Trophoblast cell (in vitro differentiated cells and primary cell): ENCODE data around the gene NACC1.
"Not testable (repeated sequence)": the region's sequence is repeated elsewhere in the genome, so short reads cannot be mapped to it uniquely, and the experiment has no call there.

Experiments
- DNase-seq, 2 donors: peaks; one replicate each; pipeline ENCODE4 v3.0.0-alpha.2; 2016
- H2AFZ ChIP-seq: 2 replicates; pipeline ENCODE4 v1.6.1; 2013; ENCODE audit warnings: low read length, moderate library complexity, mild to moderate bottlenecking; ENCODE audit not compliant: insufficient read depth, poor library complexity
- H2AK5ac ChIP-seq: 2 replicates; pipeline ENCODE4 v1.6.1; 2013; ENCODE audit warnings: mild to moderate bottlenecking, low read length
- H2BK120ac ChIP-seq: 2 replicates; pipeline ENCODE4 v1.6.1; 2013; ENCODE audit warnings: low read length, mild to moderate bottlenecking, moderate library complexity; ENCODE audit not compliant: insufficient read depth, poor library complexity
- H2BK12ac ChIP-seq: 2 replicates; pipeline ENCODE4 v1.6.1; 2013; ENCODE audit warnings: mild to moderate bottlenecking, low read length, moderate library complexity
- H2BK5ac ChIP-seq: 2 replicates; pipeline ENCODE4 v1.6.1; 2013; ENCODE audit warnings: low read length, low read depth, moderate library complexity, mild to moderate bottlenecking; ENCODE audit not compliant: poor library complexity
- H3K14ac ChIP-seq: 2 replicates; pipeline ENCODE4 v1.6.1; 2013; ENCODE audit warnings: mild to moderate bottlenecking, low read length
- H3K18ac ChIP-seq: 2 replicates; pipeline ENCODE4 v1.6.1; 2013; ENCODE audit warnings: mild to moderate bottlenecking, low read length
- H3K23ac ChIP-seq: 2 replicates; pipeline ENCODE4 v1.6.1; 2013; ENCODE audit warnings: low read length
- H3K27ac ChIP-seq: 2 replicates; pipeline ENCODE4 v1.5.1; 2013; ENCODE audit warnings: low read depth, mild to moderate bottlenecking, inconsistent platforms, low read length, moderate library complexity
- H3K27me3 ChIP-seq: 2 replicates; pipeline ENCODE4 v1.6.1; 2013; ENCODE audit warnings: inconsistent platforms, mild to moderate bottlenecking, low read length, moderate library complexity; ENCODE audit not compliant: insufficient read depth
- H3K36me3 ChIP-seq, 2 experiments: 1 replicate in 1 of 2; 2 replicates in 1 of 2; pipeline ENCODE4 v1.6.1; 2013; ENCODE audit warnings: low read length in 2 of 2, mild to moderate bottlenecking in 2 of 2, moderate library complexity in 1 of 2; ENCODE audit not compliant: insufficient read depth in 2 of 2, control insufficient read depth in 1 of 2
- H3K4ac ChIP-seq: 2 replicates; pipeline ENCODE4 v1.6.1; 2013; ENCODE audit warnings: low read depth, mild to moderate bottlenecking, low read length, moderate library complexity
- H3K4me1 ChIP-seq, 2 experiments: 1 replicate in 1 of 2; 2 replicates in 1 of 2; pipeline ENCODE4 v1.6.1; 2013; ENCODE audit warnings: low read length in 2 of 2, mild to moderate bottlenecking in 2 of 2, moderate library complexity in 1 of 2; ENCODE audit not compliant: insufficient read depth in 2 of 2, control insufficient read depth in 1 of 2
- H3K4me2 ChIP-seq: 2 replicates; pipeline ENCODE4 v1.6.1; 2013; ENCODE audit warnings: inconsistent platforms, mild to moderate bottlenecking, low read length, moderate library complexity
- H3K4me3 ChIP-seq: 2 replicates; pipeline ENCODE4 v1.5.1; 2013; ENCODE audit warnings: mild to moderate bottlenecking, low read depth, low read length, inconsistent platforms
- H3K79me1 ChIP-seq: one replicate; pipeline ENCODE4 v1.6.1; 2013; ENCODE audit warnings: low read length
- H3K79me2 ChIP-seq: 2 replicates; pipeline ENCODE4 v1.6.1; 2013; ENCODE audit warnings: low read length, mild to moderate bottlenecking; ENCODE audit not compliant: control insufficient read depth, insufficient read depth, poor library complexity
- H3K9ac ChIP-seq: 2 replicates; pipeline ENCODE4 v1.6.1; 2013; ENCODE audit warnings: mild to moderate bottlenecking, low read length
- H3K9me3 ChIP-seq: 2 replicates; pipeline ENCODE4 v1.6.1; 2013; ENCODE audit warnings: low read depth, mild to moderate bottlenecking, control low read depth, inconsistent platforms, low read length; ENCODE audit not compliant: insufficient read depth
- H4K12ac ChIP-seq: 2 replicates; pipeline ENCODE4 v1.6.1; 2013; ENCODE audit warnings: low read depth, mild to moderate bottlenecking, low read length, moderate library complexity
- H4K8ac ChIP-seq: 2 replicates; pipeline ENCODE4 v1.6.1; 2013; ENCODE audit warnings: low read depth, mild to moderate bottlenecking, low read length, moderate library complexity
- H4K91ac ChIP-seq: one replicate; pipeline ENCODE4 v1.6.1; 2013; ENCODE audit warnings: low read depth, mild to moderate bottlenecking, low read length, moderate library complexity
- WGBS: extraction: QIAGEN DNeasy Blood & Tissue Kit; methylation state at CpG from one replicate; pipeline ENCODE4 v1.1.7; 2013; ENCODE audit warnings: missing lambda C conversion rate; ENCODE audit not compliant: insufficient read length, insufficient coverage; ENCODE audit errors: extremely low coverage; 5-methylcytosine and 5-hydroxymethylcytosine counted together

Gene NACC1

DNA sequence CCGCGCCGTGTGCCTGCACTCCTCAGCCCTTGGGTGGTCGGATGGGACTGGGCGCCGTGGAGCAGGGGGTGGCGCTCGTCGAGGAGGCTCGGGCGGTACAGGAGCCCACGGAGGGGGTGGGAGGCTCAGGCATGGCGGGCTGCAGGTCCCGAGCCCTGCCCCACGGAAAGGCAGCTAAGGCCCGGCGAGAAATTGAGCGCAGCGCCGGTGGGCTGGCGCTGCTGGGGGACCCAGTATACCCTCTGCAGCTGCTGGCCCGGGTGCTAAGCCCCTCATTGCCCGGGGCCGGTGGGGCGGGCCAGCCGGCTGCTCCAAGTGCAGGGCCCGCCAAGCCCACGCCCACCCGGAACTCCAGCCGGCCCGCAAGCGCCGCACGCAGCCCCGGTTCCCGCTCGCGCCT is 68.6 kb downstream of the NACC1 start:
- H3K4ac ChIP-seq, H3K79me2 ChIP-seq, H2BK5ac ChIP-seq, H3K79me1 ChIP-seq, H3K4me1 ChIP-seq, H2BK120ac ChIP-seq, H4K8ac ChIP-seq, H3K9ac ChIP-seq, H3K36me3 ChIP-seq, H3K14ac ChIP-seq, H2AK5ac ChIP-seq, H3K4me3 ChIP-seq, H3K23ac ChIP-seq, H4K12ac ChIP-seq, H4K91ac ChIP-seq, H3K27me3 ChIP-seq, H3K9me3 ChIP-seq, DNase-seq, H2BK12ac ChIP-seq, H2AFZ ChIP-seq, H3K4me2 ChIP-seq, H3K27ac ChIP-seq, H3K18ac ChIP-seq: not testable (repeated sequence)
- no CpG with 5 or more reads among the region's 38 CpGs for WGBS

DNA sequence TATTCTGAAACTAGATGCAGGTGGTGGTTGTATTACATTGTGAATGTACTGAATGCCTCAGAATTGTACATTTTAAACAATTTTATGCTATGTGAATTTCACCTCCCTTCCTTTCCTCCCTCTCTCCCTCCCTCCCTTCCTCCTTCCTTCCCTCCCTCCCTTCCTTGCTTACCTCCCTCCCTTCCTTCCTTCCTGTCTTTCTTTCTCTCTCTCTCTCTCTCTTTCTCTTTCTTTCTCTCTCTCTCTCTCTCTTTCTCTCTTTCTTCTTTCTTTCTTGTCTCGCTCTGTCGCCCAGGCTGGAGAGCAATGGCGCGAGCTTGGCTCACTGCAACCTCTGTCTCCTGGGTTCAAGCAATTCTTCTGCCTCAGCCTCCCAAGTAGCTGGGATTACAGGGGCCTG is 69.4 kb downstream of the NACC1 start:
- H3K27me3 ChIP-seq, result no peaks in the 10 kb centered on the region
- no peak overlapping the region for H3K14ac ChIP-seq

DNA sequence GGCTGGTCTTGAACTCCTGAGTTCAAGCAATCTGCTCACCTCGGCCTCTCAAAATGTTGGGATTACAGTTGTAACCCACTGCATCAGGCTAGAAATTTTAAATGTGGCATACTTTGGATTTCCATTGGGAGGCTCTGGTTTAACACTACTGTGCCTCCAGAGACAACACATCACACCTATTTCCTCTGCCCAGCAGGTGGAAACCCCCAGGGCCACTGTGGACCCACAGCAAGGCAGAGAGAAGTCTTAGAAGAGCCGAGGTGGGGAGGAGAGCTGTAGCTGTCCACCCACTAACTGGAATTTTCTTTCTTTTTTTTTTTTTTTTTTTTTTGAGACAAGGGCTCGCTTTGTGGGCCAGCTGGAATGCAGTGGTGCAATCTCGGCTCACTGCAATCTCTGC is 71.5 kb downstream of the NACC1 start:
- H3K27me3 ChIP-seq, result no peaks in the 10 kb centered on the region
- no peak overlapping the region for H2AFZ ChIP-seq
- H2BK120ac ChIP-seq, result no peak overlapping the region
- WGBS, result no CpG with 5 or more reads among the region's 4 CpGs
- H4K91ac ChIP-seq, result no peak overlapping the region
- H3K36me3 ChIP-seq, result no peaks in the 10 kb centered on the region
- H2BK5ac ChIP-seq, result no peak overlapping the region
- no peak overlapping the region for H3K27ac ChIP-seq
- H4K8ac ChIP-seq, result no peak overlapping the region
- H2AK5ac ChIP-seq, result no peak overlapping the region
- no peak overlapping the region for H3K14ac ChIP-seq
- no peak overlapping the region for H3K9ac ChIP-seq
- peak in 1 of 2 donors; percentile 11 for DNase-seq
- no peak overlapping the region for H3K4me2 ChIP-seq
- H3K18ac ChIP-seq, result no peak overlapping the region
- H4K12ac ChIP-seq, result no peak overlapping the region
- H3K4me3 ChIP-seq, result no peak overlapping the region
- H3K9me3 ChIP-seq, result peaks cover 2% of the 10 kb centered on the region
- no peaks in the 10 kb centered on the region for H3K4me1 ChIP-seq
- no peak overlapping the region for H3K23ac ChIP-seq
- no peaks in the 10 kb centered on the region for H3K79me1 ChIP-seq
- no peaks in the 10 kb centered on the region for H3K79me2 ChIP-seq
- H3K4ac ChIP-seq, result no peak overlapping the region
- no peak overlapping the region for H2BK12ac ChIP-seq

More for the DNA sequence above, 69.4 kb downstream of the NACC1 start:
- no peak overlapping the region for H2AK5ac ChIP-seq
- H3K4me1 ChIP-seq, result no peaks in the 10 kb centered on the region
- no peak overlapping the region for H3K4ac ChIP-seq
- H3K9ac ChIP-seq, result no peak overlapping the region
- no peak for DNase-seq
- no peak overlapping the region for H4K12ac ChIP-seq
- no peak overlapping the region for H4K8ac ChIP-seq
- H2AFZ ChIP-seq, result no peak overlapping the region
- H3K9me3 ChIP-seq, result no peaks in the 10 kb centered on the region
- no peak overlapping the region for H3K4me3 ChIP-seq
- H3K4me2 ChIP-seq, result no peak overlapping the region
- H2BK12ac ChIP-seq, result no peak overlapping the region
- no peaks in the 10 kb centered on the region for H3K79me1 ChIP-seq
- H3K36me3 ChIP-seq, result no peaks in the 10 kb centered on the region
- WGBS, result no CpG with 5 or more reads among the region's 4 CpGs
- H4K91ac ChIP-seq, result no peak overlapping the region
- H2BK5ac ChIP-seq, result no peak overlapping the region
- no peak overlapping the region for H3K27ac ChIP-seq
- no peaks in the 10 kb centered on the region for H3K79me2 ChIP-seq
- no peak overlapping the region for H3K23ac ChIP-seq
- no peak overlapping the region for H3K18ac ChIP-seq
- H2BK120ac ChIP-seq, result no peak overlapping the region
